RWPE1 (cell line): ENCODE measurements around the gene FGF8.

Experiments
- CTCF ChIA-PET: fragments of 350-600 bp; sonication (Branson Sonifier 250); formaldehyde crosslinking; extraction: SDS; loops from one replicate; lab custom pipeline; 2021; lab: Yijun Ruan, JAX
- POLR2A ChIA-PET: fragments of 400-600 bp; formaldehyde crosslinking; extraction: SDS; loops from one replicate; lab custom pipeline; 2020; ENCODE audit warnings: antibody characterized with exemption; ENCODE audit not compliant: low non-redundant PET; lab: Yijun Ruan, JAX
- DNase-seq: peaks from one replicate; pipeline ENCODE4 v3.0.0; 2012; ENCODE audit warnings: low spot score
- H3K27ac ChIP-seq: fragments of 450-650 bp; 2 replicates; pipeline ENCODE4 v1.5.1; 2017
- CTCF ChIP-seq: fragments of 450-650 bp; conservative IDR thresholded peaks from 2 replicates; pipeline ENCODE4 v1.5.1; 2017; ENCODE audit warnings: low read depth, mild to moderate bottlenecking

The FGF8 gene

DNA sequence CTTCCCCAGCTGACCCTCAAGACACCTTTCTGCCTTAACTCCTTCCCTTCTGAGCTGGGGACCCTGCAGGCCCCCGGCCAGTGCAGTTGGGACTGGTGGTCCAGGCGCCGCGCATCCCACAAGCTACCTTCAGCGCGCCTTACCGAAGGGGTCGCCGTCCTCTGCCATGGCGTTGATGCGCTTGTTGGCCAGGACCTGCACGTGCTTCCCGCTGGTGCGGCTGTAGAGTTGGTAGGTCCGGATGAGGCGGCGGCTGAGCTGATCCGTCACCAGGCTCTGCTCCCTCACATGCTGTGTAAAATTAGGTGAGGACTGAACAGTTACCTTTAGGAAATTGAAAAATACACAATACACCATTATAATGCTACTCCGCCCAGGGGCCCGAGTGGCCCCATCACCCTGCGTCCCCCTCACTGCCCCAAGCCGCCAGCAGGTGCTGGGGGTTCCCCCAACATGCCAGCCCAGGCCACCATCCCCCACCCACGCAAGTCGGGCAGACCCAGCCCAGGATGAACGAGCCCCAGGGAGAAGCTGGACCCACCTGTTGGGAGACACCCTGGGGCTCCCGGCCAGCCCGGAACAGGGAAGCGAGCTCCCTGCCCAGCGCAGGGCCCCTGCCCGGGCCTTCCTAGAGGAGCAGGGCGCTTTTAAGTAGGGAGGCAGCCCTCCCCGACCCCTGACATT lies 1.2 kb downstream of the FGF8 start:
- no peak for DNase-seq
- ChIA-PET POLR2A (no interaction called here), CTCF (interaction anchor here (0.6 kb wide), 2 partner anchors 82 to 308 kb away, joined by 3 read pairs; no protein-coding TSS in a partner anchor)
- no peak overlapping the region for H3K27ac ChIP-seq
- TF ChIP-seq CTCF, result no peak

DNA sequence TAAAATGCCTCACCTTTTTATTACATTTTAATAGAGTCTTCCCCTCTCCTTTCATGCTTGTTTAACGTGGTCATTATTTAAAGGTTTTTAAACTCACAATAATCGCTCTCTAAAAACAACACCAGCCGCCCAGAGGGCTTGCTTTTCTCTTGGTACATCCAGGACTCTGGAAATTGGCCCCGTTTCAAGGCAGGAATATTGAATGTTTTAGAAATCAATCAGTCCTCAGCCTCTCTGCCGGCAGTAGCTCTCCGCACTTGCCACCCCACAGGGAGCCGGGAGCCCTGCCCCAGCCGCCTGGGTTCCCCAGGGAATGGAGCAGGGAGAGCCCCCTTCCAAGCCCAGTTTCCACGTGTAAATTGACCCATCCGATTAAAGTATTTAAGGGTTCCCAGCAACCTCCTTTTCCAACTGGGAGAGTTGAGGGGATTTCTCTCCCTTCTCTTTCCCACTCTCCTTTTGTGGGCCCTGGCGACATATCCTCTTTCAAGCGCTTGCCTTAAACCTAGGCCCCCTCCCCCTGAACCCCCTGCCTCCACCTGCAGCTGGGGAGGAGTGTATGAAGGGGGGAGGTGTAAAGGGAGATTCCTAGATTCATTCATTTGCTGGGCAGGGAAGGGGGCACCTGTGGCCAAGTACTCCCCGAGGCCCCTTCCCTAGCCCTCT lies 1.9 kb downstream of the FGF8 start:
- no peak overlapping the region for H3K27ac ChIP-seq
- no peak for DNase-seq
- no peak for TF ChIP-seq CTCF
- POLR2A ChIA-PET, result interaction anchor here (0.5 kb wide), 1 partner anchor 12 kb away, joined by 5 read pairs; no protein-coding TSS in a partner anchor
- CTCF ChIA-PET, result interaction anchor here (0.5 to 1.5 kb wide), 4 partner anchors 81 to 236 kb away, joined by 3 to 4 read pairs (median 3); no protein-coding TSS in a partner anchor

DNA sequence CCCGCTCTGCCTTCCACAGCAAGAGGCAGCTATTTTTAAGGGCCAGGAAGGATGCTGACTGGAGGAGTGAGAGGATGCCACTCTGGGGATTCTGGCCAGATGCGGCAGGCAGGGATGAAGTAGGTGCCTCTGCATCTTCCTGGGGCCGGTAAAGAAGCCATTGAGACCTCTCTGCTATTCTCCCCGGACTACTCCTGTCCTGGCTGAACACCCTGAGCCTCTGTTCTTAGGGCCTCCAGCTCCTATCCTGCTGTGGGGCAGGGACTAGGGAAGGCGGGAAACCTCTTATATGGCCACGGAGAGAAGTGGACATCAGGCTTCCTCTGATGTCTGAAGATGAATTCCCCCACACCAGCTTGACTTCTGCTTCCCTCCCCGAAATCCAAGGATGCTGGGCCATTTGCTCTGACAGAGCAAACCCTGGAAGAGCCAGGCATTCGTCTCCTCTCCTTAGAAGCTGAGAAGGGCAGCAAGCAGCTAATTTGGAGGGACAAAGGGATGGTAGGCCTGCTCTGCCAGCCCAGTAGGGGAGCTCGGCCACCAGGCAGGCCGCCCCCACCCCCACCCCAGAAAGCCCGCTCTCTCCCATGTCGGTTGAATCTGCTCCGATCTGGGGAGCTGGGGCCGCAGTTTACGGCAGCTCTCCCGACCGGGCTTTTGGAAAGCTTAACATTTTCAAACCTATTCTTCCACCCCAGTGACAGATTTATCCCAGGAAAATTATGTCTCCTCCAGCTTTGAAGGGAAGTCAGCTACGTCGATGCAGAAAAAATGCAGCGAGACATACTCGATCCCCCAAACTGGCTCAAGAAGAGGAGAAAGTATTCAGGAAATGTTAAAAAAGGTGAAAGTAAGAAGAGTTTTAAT lies 2.8 kb downstream of the FGF8 start:
- POLR2A ChIA-PET, result interaction anchor here (0.5 kb wide), 1 partner anchor 11 kb away, joined by 5 read pairs; no protein-coding TSS in a partner anchor
- no peak overlapping the region for H3K27ac ChIP-seq
- CTCF ChIA-PET, result interaction anchor here (0.5 to 1.7 kb wide), 9 partner anchors 7 to 471 kb away, joined by 3 to 5 read pairs (median 4); no protein-coding TSS in a partner anchor
- no peak for TF ChIP-seq CTCF
- no peak for DNase-seq

GRCh38 chr10:101772017-101772894 lies 3.7 kb downstream of the FGF8 start:
- no peak overlapping the region for H3K27ac ChIP-seq
- TF ChIP-seq CTCF, result no peak
- ChIA-PET POLR2A (no interaction called here), CTCF (interaction anchor here (0.6 to 1.9 kb wide), 12 partner anchors 8 to 1229 kb away, joined by 3 to 8 read pairs (median 4); no protein-coding TSS in a partner anchor)
- DNase-seq, result no peak

GRCh38 chr10:101771380-101771779 lies 4.5 kb downstream of the FGF8 start:
- no peak for DNase-seq
- POLR2A ChIA-PET, result no interaction called here
- CTCF ChIA-PET, result interaction anchor here (0.7 to 1.9 kb wide), 4 partner anchors 9 to 235 kb away, joined by 3 to 8 read pairs (median 4); no protein-coding TSS in a partner anchor
- TF ChIP-seq CTCF, result no peak
- no peak overlapping the region for H3K27ac ChIP-seq
